SK-N-MC (cell line): ENCODE data around the gene PPP2R3B.

Experiments
- DNase-seq: peaks from one replicate; pipeline ENCODE4 v3.0.0-alpha.2; 2011; ENCODE audit warnings: low read depth, low spot score
- H3K27ac ChIP-seq: fragments of 200-600 bp; sonication (generic); 2 replicates; pipeline ENCODE4 v1.5.1; 2016; ENCODE audit warnings: mixed run types
- H3K36me3 ChIP-seq: fragments of 200-600 bp; sonication (generic); 2 replicates; pipeline ENCODE4 v1.6.1; 2017; ENCODE audit warnings: antibody characterized with exemption, low read length, mixed read lengths; ENCODE audit not compliant: insufficient read depth
- H3K4me3 ChIP-seq: fragments of 200-600 bp; sonication (generic); 2 replicates; pipeline ENCODE4 v1.5.1; 2016
- H3K9ac ChIP-seq: fragments of 200-600 bp; sonication (generic); 2 replicates; pipeline ENCODE4 v1.8.0; 2017; ENCODE audit warnings: mixed run types, mixed read lengths; ENCODE audit not compliant: insufficient read length
- H3K9me3 ChIP-seq: fragments of 200-600 bp; sonication (generic); 2 replicates; pipeline ENCODE4 v1.6.1; 2017; ENCODE audit warnings: low read depth, mild to moderate bottlenecking, antibody characterized with exemption, low read length, moderate library complexity, mixed read lengths
- EZH2 ChIP-seq: fragments of 200-600 bp; sonication (generic); IDR thresholded peaks from one replicate; pipeline ENCODE4 v1.6.1; 2017; ENCODE audit warnings: antibody characterized with exemption
- FOXP2 ChIP-seq: optimal IDR thresholded peaks from 2 replicates; pipeline ENCODE3; 2011; ENCODE audit warnings: mild to moderate bottlenecking, moderate library complexity; ENCODE audit not compliant: insufficient read depth; ENCODE audit errors: extremely low read length, control extremely low read depth
- POLR2AphosphoS5 ChIP-seq: IDR thresholded peaks from 2 replicates; pipeline ENCODE4 v1.6.1; 2012; ENCODE audit warnings: mild to moderate bottlenecking, low read depth, low read length, borderline replicate concordance

Gene PPP2R3B

GRCh38 chrX:413322-414201 lies 26.9 kb upstream of the PPP2R3B start:
- H3K27ac ChIP-seq, result no peak overlapping the region
- DNase-seq, result no peak
- no peaks in the 10 kb centered on the region for H3K9me3 ChIP-seq
- H3K36me3 ChIP-seq, result no peaks in the 10 kb centered on the region
- TF ChIP-seq EZH2 (no peak), POLR2AphosphoS5 (no peak), FOXP2 (no peak)
- H3K4me3 ChIP-seq, result no peak overlapping the region
- no peak overlapping the region for H3K9ac ChIP-seq

- Histone ChIP-seq H3K9me3 (no peaks in the 10 kb centered on the region), H3K9ac (no peak overlapping the region), H3K27ac (no peak overlapping the region), H3K36me3 (no peaks in the 10 kb centered on the region), H3K4me3 (no peak overlapping the region)
- TF ChIP-seq EZH2 (no peak), POLR2AphosphoS5 (no peak), FOXP2 (no peak)
- DNase-seq, result no peak
Measured at GRCh38 chrX:410296-410695, 23.6 kb upstream of the PPP2R3B start.

DNA sequence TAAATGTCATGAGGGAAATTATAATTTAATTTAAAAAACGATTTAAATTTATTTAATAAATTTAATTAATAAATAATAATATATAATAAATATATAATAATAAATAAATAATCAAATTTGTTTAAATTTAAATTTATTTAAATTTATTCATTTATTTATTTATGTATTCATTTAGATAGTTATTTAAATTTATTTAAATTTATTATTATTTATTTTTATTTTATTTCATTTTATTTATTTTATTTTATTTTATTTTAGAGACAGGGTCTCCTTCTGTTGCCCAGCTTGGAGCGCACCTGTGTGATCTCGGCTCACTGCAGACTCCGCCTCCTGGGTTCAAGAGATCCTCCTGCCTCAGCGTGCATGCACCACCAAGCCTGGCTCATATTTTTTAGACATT lies 18.4 kb upstream of the PPP2R3B start:
- no peak overlapping the region for H3K9ac ChIP-seq
- H3K9me3 ChIP-seq, result no peaks in the 10 kb centered on the region
- TF ChIP-seq EZH2, result no peak
- no peak for TF ChIP-seq FOXP2
- TF ChIP-seq POLR2AphosphoS5, result no peak
- no peak overlapping the region for H3K4me3 ChIP-seq
- H3K36me3 ChIP-seq, result no peaks in the 10 kb centered on the region
- H3K27ac ChIP-seq, result no peak overlapping the region
- no peak for DNase-seq

DNA sequence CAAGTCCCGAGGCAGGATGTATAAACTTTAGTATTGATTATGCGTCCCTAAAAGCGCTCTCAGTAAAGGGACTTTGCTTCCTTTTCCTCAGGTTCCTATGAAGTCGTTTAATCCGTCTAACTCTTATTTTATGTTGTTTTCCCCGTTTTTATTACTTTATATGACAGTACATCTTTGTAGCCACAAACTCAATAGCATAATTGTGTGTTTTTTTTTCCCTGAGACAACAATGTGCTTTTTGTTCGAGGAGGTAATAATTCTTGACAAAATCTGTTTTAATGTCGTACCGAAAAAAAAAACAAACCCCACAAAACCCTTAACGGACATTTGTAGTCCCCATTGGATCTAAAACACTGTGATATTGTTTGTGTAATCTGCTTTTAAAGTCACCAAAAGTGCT lies 17.9 kb upstream of the PPP2R3B start:
- no peak for TF ChIP-seq POLR2AphosphoS5
- TF ChIP-seq EZH2, result no peak
- no peak for TF ChIP-seq FOXP2
- no peak overlapping the region for H3K4me3 ChIP-seq
- no peak overlapping the region for H3K9ac ChIP-seq
- H3K36me3 ChIP-seq, result no peaks in the 10 kb centered on the region
- no peak for DNase-seq
- H3K27ac ChIP-seq, result no peak overlapping the region
- H3K9me3 ChIP-seq, result no peaks in the 10 kb centered on the region

GRCh38 chrX:402857-403256 lies 16.1 kb upstream of the PPP2R3B start:
- no peak for TF ChIP-seq FOXP2
- TF ChIP-seq POLR2AphosphoS5, result no peak
- DNase-seq, result no peak
- Histone ChIP-seq H3K9ac (no peak overlapping the region), H3K27ac (no peak overlapping the region), H3K9me3 (no peaks in the 10 kb centered on the region), H3K4me3 (no peak overlapping the region), H3K36me3 (no peaks in the 10 kb centered on the region)

DNA sequence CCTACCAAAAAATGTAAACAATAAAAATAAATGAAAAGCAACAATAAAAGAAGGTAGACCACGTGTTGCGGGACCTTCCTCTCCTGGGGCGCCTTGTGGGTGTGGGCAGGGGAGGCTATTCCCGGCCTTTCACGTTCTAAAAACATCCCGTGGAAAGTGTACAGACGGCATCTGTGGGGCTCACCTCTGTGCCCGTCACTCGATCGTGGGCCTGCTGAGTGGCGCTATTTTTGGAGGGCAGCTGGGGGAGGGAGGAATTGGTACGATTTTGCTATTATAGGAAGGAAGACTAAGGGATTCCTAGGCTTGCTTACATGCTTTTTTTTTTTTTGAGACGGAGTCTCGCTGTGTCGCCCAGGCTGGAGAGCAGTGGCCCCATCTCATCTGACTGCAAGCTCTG lies 13.6 kb upstream of the PPP2R3B start:
- Histone ChIP-seq H3K27ac (no peak overlapping the region), H3K36me3 (no peaks in the 10 kb centered on the region), H3K4me3 (no peak overlapping the region), H3K9ac (no peak overlapping the region), H3K9me3 (no peaks in the 10 kb centered on the region)
- TF ChIP-seq EZH2 (no peak), POLR2AphosphoS5 (no peak), FOXP2 (no peak)
- no peak for DNase-seq

GRCh38 chrX:397575-397974 lies 10.9 kb upstream of the PPP2R3B start:
- no peaks in the 10 kb centered on the region for H3K9me3 ChIP-seq
- DNase-seq, result no peak
- H3K9ac ChIP-seq, result no peak overlapping the region
- no peak overlapping the region for H3K4me3 ChIP-seq
- no peaks in the 10 kb centered on the region for H3K36me3 ChIP-seq
- no peak overlapping the region for H3K27ac ChIP-seq
- TF ChIP-seq POLR2AphosphoS5 (no peak), EZH2 (no peak), FOXP2 (no peak)

- no peak overlapping the region for H3K9ac ChIP-seq
- H3K9me3 ChIP-seq, result no peaks in the 10 kb centered on the region
- H3K27ac ChIP-seq, result no peak overlapping the region
- no peak overlapping the region for H3K4me3 ChIP-seq
- DNase-seq, result no peak
- TF ChIP-seq POLR2AphosphoS5 (no peak), EZH2 (no peak), FOXP2 (no peak)
- H3K36me3 ChIP-seq, result no peaks in the 10 kb centered on the region
Measured at GRCh38 chrX:394830-395229, 8.1 kb upstream of the PPP2R3B start.

- Histone ChIP-seq H3K36me3 (no peaks in the 10 kb centered on the region), H3K4me3 (no peak overlapping the region), H3K9ac (no peak overlapping the region), H3K27ac (no peak overlapping the region), H3K9me3 (no peaks in the 10 kb centered on the region)
- no peak for DNase-seq
- no peak for TF ChIP-seq POLR2AphosphoS5
- no peak for TF ChIP-seq EZH2
- no peak for TF ChIP-seq FOXP2
Measured at GRCh38 chrX:392575-392846, 5.8 kb upstream of the PPP2R3B start.
